PFSK-1 (cell line): Measurements from ENCODE around the gene ZNF507.

Experiments used
- FOXP2 ChIP-seq: optimal IDR thresholded peaks from 2 replicates; pipeline ENCODE3; 2011; ENCODE audit warnings: borderline replicate concordance, control low read depth, inconsistent platforms; ENCODE audit not compliant: insufficient read depth; ENCODE audit errors: extremely low read length, extremely low read depth
- POLR2AphosphoS5 ChIP-seq: IDR thresholded peaks from 2 replicates; pipeline ENCODE4 v1.6.1; 2012; ENCODE audit warnings: low read depth, mild to moderate bottlenecking, control low read depth, low read length, moderate library complexity
- REST ChIP-seq, 2 experiments: IDR thresholded peaks; 2 replicates each; pipeline versions ENCODE4 v1.6.1 to v1.8.0; 2011 to 2012; ENCODE audit warnings: low read depth in 2 of 2, low read length in 2 of 2, control low read depth in 1 of 2, inconsistent platforms in 1 of 2, mild to moderate bottlenecking in 1 of 2, moderate library complexity in 1 of 2; ENCODE audit not compliant: insufficient read depth in 1 of 2
- SIN3A ChIP-seq: IDR thresholded peaks from 2 replicates; pipeline ENCODE4 v1.6.1; 2012; ENCODE audit warnings: mild to moderate bottlenecking, low read length, moderate library complexity, borderline replicate concordance; ENCODE audit not compliant: insufficient read depth
- TAF1 ChIP-seq: IDR thresholded peaks from 2 replicates; pipeline ENCODE4 v1.6.1; 2012; ENCODE audit warnings: low read length, control low read depth, borderline replicate concordance; ENCODE audit not compliant: insufficient read depth

Gene ZNF507

GRCh38 chr19:32407004-32407992 lies 61.9 kb downstream of the ZNF507 start:
- TF ChIP-seq FOXP2: no peak
- no peak for TF ChIP-seq TAF1
- no peak for TF ChIP-seq POLR2AphosphoS5
- TF ChIP-seq REST (IDR thresholded peaks at IDR 0.05; ENCODE audit: insufficient read depth in 1 of 2, low read depth in 2 of 2, low read length in 2 of 2): no peak
- TF ChIP-seq SIN3A: no peak

- no peak for TF ChIP-seq REST (IDR thresholded peaks at IDR 0.05; ENCODE audit: insufficient read depth in 1 of 2, low read depth in 2 of 2, low read length in 2 of 2)
- TF ChIP-seq POLR2AphosphoS5: no peak
- TF ChIP-seq FOXP2: no peak
- TF ChIP-seq TAF1: no peak
- TF ChIP-seq SIN3A: no peak
These were observed 69.8 kb downstream of the ZNF507 start for GRCh38 chr19:32415246-32415645.

- TF ChIP-seq TAF1: no peak
- TF ChIP-seq REST (IDR thresholded peaks at IDR 0.05; ENCODE audit: insufficient read depth in 1 of 2, low read depth in 2 of 2, low read length in 2 of 2): no peak
- no peak for TF ChIP-seq SIN3A
- no peak for TF ChIP-seq FOXP2
- TF ChIP-seq POLR2AphosphoS5: no peak
These were observed 70.3 kb downstream of the ZNF507 start for GRCh38 chr19:32415669-32416068.

GRCh38 chr19:32416749-32417456 lies 71.5 kb downstream of the ZNF507 start:
- TF ChIP-seq REST (IDR thresholded peaks at IDR 0.05; ENCODE audit: insufficient read depth in 1 of 2, low read depth in 2 of 2, low read length in 2 of 2) (no peak), FOXP2 (no peak), TAF1 (no peak), SIN3A (no peak), POLR2AphosphoS5 (no peak)

GRCh38 chr19:32418155-32418554 lies 72.7 kb downstream of the ZNF507 start:
- TF ChIP-seq FOXP2: no peak
- TF ChIP-seq POLR2AphosphoS5: no peak
- TF ChIP-seq TAF1: no peak
- no peak for TF ChIP-seq SIN3A
- no peak for TF ChIP-seq REST (IDR thresholded peaks at IDR 0.05; ENCODE audit: insufficient read depth in 1 of 2, low read depth in 2 of 2, low read length in 2 of 2)
